ENCODE measurements around the gene CLDN9.
A peak's percentile ranks its signal among the peaks of the same experiment; 100 is the strongest.

Gene CLDN9

GRCh38 chr16:3058139-3059030, 45.7 kb downstream of the CLDN9 start:
- DNase-seq, result no peak

DNA sequence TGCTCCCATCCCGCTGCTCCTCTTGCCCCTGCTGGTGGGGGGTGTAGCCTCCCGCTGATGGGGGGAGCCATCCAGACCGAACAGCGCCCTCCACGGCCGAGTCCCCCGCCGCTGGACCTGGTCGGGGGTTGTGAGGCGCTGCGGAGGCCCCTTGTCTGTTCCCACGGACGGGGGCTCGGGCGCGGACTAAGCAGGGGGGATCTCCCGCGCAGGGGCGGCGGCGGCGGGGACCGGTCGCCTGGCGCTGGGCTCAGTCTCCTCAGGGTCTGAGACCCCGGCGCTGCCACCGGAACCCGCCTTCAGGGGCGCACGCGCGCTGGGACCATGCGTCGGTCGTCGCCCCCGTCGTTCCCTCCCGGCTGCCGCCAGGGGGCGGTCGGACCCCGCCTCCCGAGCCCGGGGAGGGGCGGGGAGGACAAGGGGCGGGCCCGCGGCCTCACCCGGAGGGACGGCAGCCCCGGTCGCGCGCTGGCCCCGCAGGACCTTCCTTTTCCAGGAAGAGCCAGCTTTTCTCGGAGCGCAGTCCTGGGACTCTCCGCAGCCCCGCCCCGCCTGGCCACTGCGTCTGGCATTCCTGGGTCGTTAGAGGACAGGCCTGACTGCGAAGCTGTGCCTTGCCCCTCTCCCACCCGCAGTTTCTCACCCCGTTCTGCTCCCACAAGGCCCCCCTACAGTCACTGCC, 46.5 kb downstream of the CLDN9 start:
- peak in 1 of 2 experiments; percentile 23 for DNase-seq

GRCh38 chr16:3059723-3060242, 47.1 kb downstream of the CLDN9 start:
- no peak for DNase-seq

- no peak for DNase-seq
Observed at GRCh38 chr16:3060339-3061127, 47.8 kb downstream of the CLDN9 start.

- no peak for DNase-seq
Observed at GRCh38 chr16:3062553-3062952, 49.8 kb downstream of the CLDN9 start.

- DNase-seq, result no peak
Observed at GRCh38 chr16:3063625-3064386, 51.1 kb downstream of the CLDN9 start.
